SK-N-SH treated with all-trans-retinoic acid at 6 μM for 48 hours (cell line): ENCODE data around the gene NPR3.

Experiments
- ARNTL ChIP-seq: fragments of 450-650 bp; formaldehyde crosslinking; IDR thresholded peaks from 2 replicates; pipeline ENCODE4 v1.5.0; 2020; ENCODE audit warnings: low read depth, mild to moderate bottlenecking, moderate library complexity, borderline replicate concordance
- ESRRG ChIP-seq: fragments of 250-450 bp; sonication (Bioruptor Pico); IDR thresholded peaks from 2 replicates; pipeline ENCODE4 v1.6.1; 2021; ENCODE audit warnings: mild to moderate bottlenecking
- RARB ChIP-seq: fragments of 250-450 bp; sonication (Bioruptor Pico); IDR thresholded peaks from 2 replicates; pipeline ENCODE4 v1.8.0; 2021; ENCODE audit warnings: mild to moderate bottlenecking, moderate library complexity
- ZFP3 ChIP-seq: fragments of 250-450 bp; sonication (Bioruptor Pico); IDR thresholded peaks from 2 replicates; pipeline ENCODE4 v1.5.0; 2020; ENCODE audit warnings: mild to moderate bottlenecking, moderate library complexity
- ZNF70 ChIP-seq: fragments of 450-650 bp; formaldehyde crosslinking; IDR thresholded peaks from 2 replicates; pipeline ENCODE4 v1.5.0; 2020; ENCODE audit warnings: mild to moderate bottlenecking, moderate library complexity
- TF ChIP-seq, protein P1 (sequence below): fragments of 250-450 bp; sonication (Bioruptor Pico); IDR thresholded peaks from 2 replicates; pipeline ENCODE4 v1.5.1; 2021; ENCODE audit warnings: mild to moderate bottlenecking, moderate library complexity

DNA sequence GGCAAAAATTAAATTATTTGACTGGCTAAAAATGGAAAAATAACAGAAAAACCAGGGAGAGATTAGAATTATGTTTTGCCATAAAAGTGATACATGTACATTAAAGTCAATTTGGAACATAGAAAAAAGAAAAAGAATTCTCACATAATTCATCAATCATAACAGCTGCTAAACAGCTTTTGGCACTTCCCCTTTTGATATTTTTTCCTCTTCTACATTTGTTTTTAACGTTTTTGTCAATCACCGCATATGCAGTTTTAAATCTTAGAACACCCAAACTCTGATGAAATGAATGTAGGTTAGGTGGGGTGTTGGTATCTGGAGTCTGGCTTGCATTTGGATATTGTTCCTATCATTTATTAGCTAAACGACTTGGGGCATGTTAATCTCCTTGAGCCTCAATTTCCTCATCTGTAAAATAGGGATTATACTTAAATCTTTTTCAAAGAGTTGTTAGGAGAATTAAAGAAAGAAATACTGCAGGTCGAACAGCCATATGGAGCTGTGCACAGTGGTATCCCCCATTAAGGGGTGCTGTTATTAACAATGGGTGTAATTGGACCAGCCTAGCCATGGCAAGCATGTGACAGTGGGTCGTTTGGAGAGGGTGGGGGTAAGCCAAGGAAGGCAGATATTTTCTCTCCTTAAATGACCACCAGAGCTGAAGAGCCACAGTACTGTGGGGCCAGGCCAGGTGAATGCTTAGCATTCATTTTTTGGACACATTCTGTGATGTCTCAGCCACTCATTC is 22.6 kb downstream of the NPR3 start:
- TF ChIP-seq ESRRG, result no peak
- no peak for TF ChIP-seq ARNTL (CRISPR knock-in tag)
- TF ChIP-seq RARB, result no peak
- TF ChIP-seq ZFP3, result no peak
- TF ChIP-seq, protein P1, sequence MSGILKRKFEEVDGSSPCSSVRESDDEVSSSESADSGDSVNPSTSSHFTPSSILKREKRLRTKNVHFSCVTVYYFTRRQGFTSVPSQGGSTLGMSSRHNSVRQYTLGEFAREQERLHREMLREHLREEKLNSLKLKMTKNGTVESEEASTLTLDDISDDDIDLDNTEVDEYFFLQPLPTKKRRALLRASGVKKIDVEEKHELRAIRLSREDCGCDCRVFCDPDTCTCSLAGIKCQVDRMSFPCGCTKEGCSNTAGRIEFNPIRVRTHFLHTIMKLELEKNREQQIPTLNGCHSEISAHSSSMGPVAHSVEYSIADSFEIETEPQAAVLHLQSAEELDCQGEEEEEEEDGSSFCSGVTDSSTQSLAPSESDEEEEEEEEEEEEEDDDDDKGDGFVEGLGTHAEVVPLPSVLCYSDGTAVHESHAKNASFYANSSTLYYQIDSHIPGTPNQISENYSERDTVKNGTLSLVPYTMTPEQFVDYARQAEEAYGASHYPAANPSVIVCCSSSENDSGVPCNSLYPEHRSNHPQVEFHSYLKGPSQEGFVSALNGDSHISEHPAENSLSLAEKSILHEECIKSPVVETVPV (CRISPR knock-in tag), result no peak
- no peak for TF ChIP-seq ZNF70 (CRISPR knock-in tag)
